GM12892 (cell line): ENCODE measurements around the gene TVP23C.

ENCODE experiments used
- POLR2A ChIP-seq: IDR thresholded peaks from 2 replicates; pipeline ENCODE4 v1.6.1; 2011; ENCODE audit warnings: low read depth, low read length, control low read depth
- POLR2AphosphoS5 ChIP-seq: IDR thresholded peaks from 2 replicates; pipeline ENCODE4 v1.6.1; 2011; ENCODE audit warnings: low read depth, low read length, control low read depth

- TF ChIP-seq POLR2A (no peak), POLR2AphosphoS5 (no peak)
Measured at GRCh38 chr17:15454346-15454745, 108.9 kb downstream of the TVP23C start.
